H1 (cell line): ENCODE measurements around the gene PRSS23. TPM values are rescaled to one million over a fixed set of nuclear protein-coding genes. Genes with fewer than 3 reads are reported as not detected.

Experiments
- BACH1 ChIP-seq: IDR thresholded peaks from 2 replicates; pipeline ENCODE4 v1.6.1; 2012; ENCODE audit warnings: low read length, improper control_type of control experiment
- KDM1A ChIP-seq: fragments of 200-600, 300-600 bp; sonication (generic); IDR thresholded peaks from 2 replicates; pipeline ENCODE4 v1.7.1; 2016; ENCODE audit warnings: mild to moderate bottlenecking, low read length, borderline replicate concordance
- RXRA ChIP-seq: IDR thresholded peaks from 2 replicates; pipeline ENCODE4 v1.6.1; 2011; ENCODE audit warnings: low read depth, mild to moderate bottlenecking, low read length, moderate library complexity; ENCODE audit not compliant: insufficient read depth
- SRF ChIP-seq: IDR thresholded peaks from 2 replicates; pipeline ENCODE4 v1.6.1; 2011; ENCODE audit warnings: mild to moderate bottlenecking, low read depth, low read length, moderate library complexity
- TAF1 ChIP-seq: IDR thresholded peaks from 2 replicates; pipeline ENCODE4 v1.6.1; 2011; ENCODE audit warnings: mild to moderate bottlenecking, low read depth, low read length
- polyA plus RNA-seq, 7 experiments: library from polyadenylated mRNA; depleted of rRNA in 3 of 7; stranded (reverse) in 5 of 7; unstranded in 2 of 7; fragments of >200 nt in 5 of 7; fragments of 200-250 nt in 2 of 7; gene quantifications; 1 replicate in 5 of 7; 2 replicates in 1 of 7; 4 replicates in 1 of 7; pipeline versions ENCODE4 v1.2.1 to v1.2.3, GENCODE V29; 2011 to 2013; ENCODE audit warnings: missing spikeins in 2 of 7, mixed read lengths in 2 of 7
- total RNA-seq: library from RNA; stranded (reverse); fragmentation: NEBNext Ultra II Directional; extraction: Animal tissue kit (Norgen Biotek cat#: 25700); gene quantifications from 2 replicates; pipeline ENCODE4 v1.2.1, GENCODE V29; 2021
- TF ChIP-seq, protein P1 (sequence below): fragments of 300-600 bp; sonication (generic); IDR thresholded peaks from 2 replicates; pipeline ENCODE4 v1.7.1; 2012; ENCODE audit warnings: low read length, moderate library complexity, mild to moderate bottlenecking, inconsistent platforms; ENCODE audit not compliant: insufficient replicate concordance

PRSS23 gene
- total and polyA plus RNA-seq, 2 of the 8 experiments (the other 6 are each of a cell fraction or from before 2014, with no cell fraction given) = 4.4 to 5.6 TPM

GRCh38 chr11:86798988-86799387 lies 1.4 kb upstream of the PRSS23 start (continued):
- TF ChIP-seq, protein P1, sequence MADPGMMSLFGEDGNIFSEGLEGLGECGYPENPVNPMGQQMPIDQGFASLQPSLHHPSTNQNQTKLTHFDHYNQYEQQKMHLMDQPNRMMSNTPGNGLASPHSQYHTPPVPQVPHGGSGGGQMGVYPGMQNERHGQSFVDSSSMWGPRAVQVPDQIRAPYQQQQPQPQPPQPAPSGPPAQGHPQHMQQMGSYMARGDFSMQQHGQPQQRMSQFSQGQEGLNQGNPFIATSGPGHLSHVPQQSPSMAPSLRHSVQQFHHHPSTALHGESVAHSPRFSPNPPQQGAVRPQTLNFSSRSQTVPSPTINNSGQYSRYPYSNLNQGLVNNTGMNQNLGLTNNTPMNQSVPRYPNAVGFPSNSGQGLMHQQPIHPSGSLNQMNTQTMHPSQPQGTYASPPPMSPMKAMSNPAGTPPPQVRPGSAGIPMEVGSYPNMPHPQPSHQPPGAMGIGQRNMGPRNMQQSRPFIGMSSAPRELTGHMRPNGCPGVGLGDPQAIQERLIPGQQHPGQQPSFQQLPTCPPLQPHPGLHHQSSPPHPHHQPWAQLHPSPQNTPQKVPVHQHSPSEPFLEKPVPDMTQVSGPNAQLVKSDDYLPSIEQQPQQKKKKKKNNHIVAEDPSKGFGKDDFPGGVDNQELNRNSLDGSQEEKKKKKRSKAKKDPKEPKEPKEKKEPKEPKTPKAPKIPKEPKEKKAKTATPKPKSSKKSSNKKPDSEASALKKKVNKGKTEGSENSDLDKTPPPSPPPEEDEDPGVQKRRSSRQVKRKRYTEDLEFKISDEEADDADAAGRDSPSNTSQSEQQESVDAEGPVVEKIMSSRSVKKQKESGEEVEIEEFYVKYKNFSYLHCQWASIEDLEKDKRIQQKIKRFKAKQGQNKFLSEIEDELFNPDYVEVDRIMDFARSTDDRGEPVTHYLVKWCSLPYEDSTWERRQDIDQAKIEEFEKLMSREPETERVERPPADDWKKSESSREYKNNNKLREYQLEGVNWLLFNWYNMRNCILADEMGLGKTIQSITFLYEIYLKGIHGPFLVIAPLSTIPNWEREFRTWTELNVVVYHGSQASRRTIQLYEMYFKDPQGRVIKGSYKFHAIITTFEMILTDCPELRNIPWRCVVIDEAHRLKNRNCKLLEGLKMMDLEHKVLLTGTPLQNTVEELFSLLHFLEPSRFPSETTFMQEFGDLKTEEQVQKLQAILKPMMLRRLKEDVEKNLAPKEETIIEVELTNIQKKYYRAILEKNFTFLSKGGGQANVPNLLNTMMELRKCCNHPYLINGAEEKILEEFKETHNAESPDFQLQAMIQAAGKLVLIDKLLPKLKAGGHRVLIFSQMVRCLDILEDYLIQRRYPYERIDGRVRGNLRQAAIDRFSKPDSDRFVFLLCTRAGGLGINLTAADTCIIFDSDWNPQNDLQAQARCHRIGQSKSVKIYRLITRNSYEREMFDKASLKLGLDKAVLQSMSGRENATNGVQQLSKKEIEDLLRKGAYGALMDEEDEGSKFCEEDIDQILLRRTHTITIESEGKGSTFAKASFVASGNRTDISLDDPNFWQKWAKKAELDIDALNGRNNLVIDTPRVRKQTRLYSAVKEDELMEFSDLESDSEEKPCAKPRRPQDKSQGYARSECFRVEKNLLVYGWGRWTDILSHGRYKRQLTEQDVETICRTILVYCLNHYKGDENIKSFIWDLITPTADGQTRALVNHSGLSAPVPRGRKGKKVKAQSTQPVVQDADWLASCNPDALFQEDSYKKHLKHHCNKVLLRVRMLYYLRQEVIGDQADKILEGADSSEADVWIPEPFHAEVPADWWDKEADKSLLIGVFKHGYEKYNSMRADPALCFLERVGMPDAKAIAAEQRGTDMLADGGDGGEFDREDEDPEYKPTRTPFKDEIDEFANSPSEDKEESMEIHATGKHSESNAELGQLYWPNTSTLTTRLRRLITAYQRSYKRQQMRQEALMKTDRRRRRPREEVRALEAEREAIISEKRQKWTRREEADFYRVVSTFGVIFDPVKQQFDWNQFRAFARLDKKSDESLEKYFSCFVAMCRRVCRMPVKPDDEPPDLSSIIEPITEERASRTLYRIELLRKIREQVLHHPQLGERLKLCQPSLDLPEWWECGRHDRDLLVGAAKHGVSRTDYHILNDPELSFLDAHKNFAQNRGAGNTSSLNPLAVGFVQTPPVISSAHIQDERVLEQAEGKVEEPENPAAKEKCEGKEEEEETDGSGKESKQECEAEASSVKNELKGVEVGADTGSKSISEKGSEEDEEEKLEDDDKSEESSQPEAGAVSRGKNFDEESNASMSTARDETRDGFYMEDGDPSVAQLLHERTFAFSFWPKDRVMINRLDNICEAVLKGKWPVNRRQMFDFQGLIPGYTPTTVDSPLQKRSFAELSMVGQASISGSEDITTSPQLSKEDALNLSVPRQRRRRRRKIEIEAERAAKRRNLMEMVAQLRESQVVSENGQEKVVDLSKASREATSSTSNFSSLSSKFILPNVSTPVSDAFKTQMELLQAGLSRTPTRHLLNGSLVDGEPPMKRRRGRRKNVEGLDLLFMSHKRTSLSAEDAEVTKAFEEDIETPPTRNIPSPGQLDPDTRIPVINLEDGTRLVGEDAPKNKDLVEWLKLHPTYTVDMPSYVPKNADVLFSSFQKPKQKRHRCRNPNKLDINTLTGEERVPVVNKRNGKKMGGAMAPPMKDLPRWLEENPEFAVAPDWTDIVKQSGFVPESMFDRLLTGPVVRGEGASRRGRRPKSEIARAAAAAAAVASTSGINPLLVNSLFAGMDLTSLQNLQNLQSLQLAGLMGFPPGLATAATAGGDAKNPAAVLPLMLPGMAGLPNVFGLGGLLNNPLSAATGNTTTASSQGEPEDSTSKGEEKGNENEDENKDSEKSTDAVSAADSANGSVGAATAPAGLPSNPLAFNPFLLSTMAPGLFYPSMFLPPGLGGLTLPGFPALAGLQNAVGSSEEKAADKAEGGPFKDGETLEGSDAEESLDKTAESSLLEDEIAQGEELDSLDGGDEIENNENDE = no peak
- TF ChIP-seq KDM1A (no peak), RXRA (no peak), SRF (no peak), BACH1 (no peak), TAF1 (no peak)
- TF ChIP-seq, all 59 proteins: peak for 0
